ENCODE data around the gene SEL1L.

DNA sequence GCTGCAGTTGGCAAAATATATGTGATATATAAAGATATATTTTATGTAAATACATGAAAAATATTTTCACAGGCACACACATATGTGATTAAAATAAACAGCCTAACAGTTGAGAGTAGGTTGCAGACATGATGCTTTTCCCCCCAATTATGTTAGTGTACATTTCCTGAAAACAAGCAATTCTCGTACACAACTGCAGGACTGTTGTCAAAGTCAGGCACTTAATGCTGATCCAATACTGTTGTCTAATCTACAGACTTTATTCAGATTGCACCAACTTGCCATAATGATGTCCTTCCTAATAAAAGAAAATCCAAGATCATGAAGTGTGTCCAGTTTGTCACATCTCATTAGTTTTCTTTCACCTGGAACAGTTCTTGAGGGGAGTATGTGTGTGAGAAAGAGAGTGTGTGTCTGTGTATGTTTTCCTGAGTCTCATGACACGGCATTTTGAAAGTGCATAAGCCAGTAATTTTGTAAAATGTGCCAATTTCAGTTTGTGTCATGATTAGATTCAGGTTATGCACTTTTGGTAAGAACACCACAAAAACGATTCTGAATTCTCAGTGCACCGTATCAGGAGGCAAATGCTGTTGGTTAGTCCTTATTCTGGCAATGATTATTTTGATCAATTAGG is 16.5 kb upstream of the SEL1L start:
- TF ChIP-seq POLR2A (IDR thresholded peaks at IDR 0.05), result no peak
- TF ChIP-seq, protein P1, sequence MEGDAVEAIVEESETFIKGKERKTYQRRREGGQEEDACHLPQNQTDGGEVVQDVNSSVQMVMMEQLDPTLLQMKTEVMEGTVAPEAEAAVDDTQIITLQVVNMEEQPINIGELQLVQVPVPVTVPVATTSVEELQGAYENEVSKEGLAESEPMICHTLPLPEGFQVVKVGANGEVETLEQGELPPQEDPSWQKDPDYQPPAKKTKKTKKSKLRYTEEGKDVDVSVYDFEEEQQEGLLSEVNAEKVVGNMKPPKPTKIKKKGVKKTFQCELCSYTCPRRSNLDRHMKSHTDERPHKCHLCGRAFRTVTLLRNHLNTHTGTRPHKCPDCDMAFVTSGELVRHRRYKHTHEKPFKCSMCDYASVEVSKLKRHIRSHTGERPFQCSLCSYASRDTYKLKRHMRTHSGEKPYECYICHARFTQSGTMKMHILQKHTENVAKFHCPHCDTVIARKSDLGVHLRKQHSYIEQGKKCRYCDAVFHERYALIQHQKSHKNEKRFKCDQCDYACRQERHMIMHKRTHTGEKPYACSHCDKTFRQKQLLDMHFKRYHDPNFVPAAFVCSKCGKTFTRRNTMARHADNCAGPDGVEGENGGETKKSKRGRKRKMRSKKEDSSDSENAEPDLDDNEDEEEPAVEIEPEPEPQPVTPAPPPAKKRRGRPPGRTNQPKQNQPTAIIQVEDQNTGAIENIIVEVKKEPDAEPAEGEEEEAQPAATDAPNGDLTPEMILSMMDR (IDR thresholded peaks at IDR 0.05), result no peak
- TF ChIP-seq POLR2AphosphoS5 (IDR thresholded peaks at IDR 0.05), result no peak
